HG02571 (cell line): ENCODE data around the gene MAPRE2.

Experiments used
- ATAC-seq: cut with Tn5 transposase; IDR thresholded peaks from one replicate; pipeline ENCODE4 v1.9.1; 2021; ENCODE audit warnings: mild to moderate bottlenecking, moderate library complexity; ENCODE audit not compliant: unreplicated experiment

Gene MAPRE2

GRCh38 chr18:35117951-35118411, 76.8 kb downstream of the MAPRE2 start:
- no peak for ATAC-seq

GRCh38 chr18:35118641-35119040, 77.4 kb downstream of the MAPRE2 start:
- ATAC-seq = no peak

GRCh38 chr18:35121038-35121437, 79.8 kb downstream of the MAPRE2 start:
- no peak for ATAC-seq

- ATAC-seq = no peak
Observed at GRCh38 chr18:35121531-35121930, 80.3 kb downstream of the MAPRE2 start.

- no peak for ATAC-seq
Observed at GRCh38 chr18:35122586-35123224, 81.5 kb downstream of the MAPRE2 start.

- ATAC-seq = no peak
Observed at GRCh38 chr18:35123811-35124210, 82.6 kb downstream of the MAPRE2 start.

GRCh38 chr18:35127201-35127600, 86.0 kb downstream of the MAPRE2 start:
- ATAC-seq = no peak

GRCh38 chr18:35128675-35129074, 87.5 kb downstream of the MAPRE2 start:
- ATAC-seq = no peak

- ATAC-seq = no peak
Observed at GRCh38 chr18:35130236-35130635, 89.0 kb downstream of the MAPRE2 start.

- ATAC-seq = no peak
Observed at GRCh38 chr18:35131387-35132020, 90.3 kb downstream of the MAPRE2 start.

GRCh38 chr18:35132021-35132902, 91.0 kb downstream of the MAPRE2 start:
- no peak for ATAC-seq

GRCh38 chr18:35134190-35134730, 93.0 kb downstream of the MAPRE2 start:
- no peak for ATAC-seq

- no peak for ATAC-seq
Observed at GRCh38 chr18:35134791-35135531, 93.7 kb downstream of the MAPRE2 start.

GRCh38 chr18:35136248-35136647, 95.0 kb downstream of the MAPRE2 start:
- no peak for ATAC-seq

- no peak for ATAC-seq
Observed at GRCh38 chr18:35136885-35137284, 95.7 kb downstream of the MAPRE2 start.

GRCh38 chr18:35137632-35138031, 96.4 kb downstream of the MAPRE2 start:
- no peak for ATAC-seq

- ATAC-seq = no peak
Observed at GRCh38 chr18:35138773-35139172, 97.6 kb downstream of the MAPRE2 start.

GRCh38 chr18:35139517-35139916, 98.3 kb downstream of the MAPRE2 start:
- no peak for ATAC-seq

- ATAC-seq = no peak
Observed at GRCh38 chr18:35141077-35141476, 99.9 kb downstream of the MAPRE2 start.

- ATAC-seq = no peak
Observed at GRCh38 chr18:35141567-35142274, 100.5 kb downstream of the MAPRE2 start.
